H9 (cell line): ENCODE data around the gene TARM1. TPM values are rescaled to one million over a fixed set of nuclear protein-coding genes. Genes with fewer than 3 reads are reported as not detected.

Experiments used
- DNase-seq: peaks from one replicate; pipeline ENCODE4 v3.0.0-alpha.2; 2017
- H2AFZ ChIP-seq: one replicate; pipeline ENCODE4 v1.6.1; 2013; ENCODE audit warnings: mild to moderate bottlenecking, low read length, control low read depth, moderate library complexity
- H2AK5ac ChIP-seq: 2 replicates; pipeline ENCODE4 v1.6.1; 2013; ENCODE audit warnings: low read length, control low read depth, mixed read lengths; ENCODE audit not compliant: insufficient read length
- H2BK120ac ChIP-seq: one replicate; pipeline ENCODE4 v1.6.1; 2013; ENCODE audit warnings: low read depth, mild to moderate bottlenecking, low read length, control low read depth, inconsistent platforms; ENCODE audit not compliant: poor library complexity, severe bottlenecking
- H2BK12ac ChIP-seq: 2 replicates; pipeline ENCODE4 v1.6.1; 2013; ENCODE audit warnings: low read length, control low read depth, mixed read lengths, low read depth; ENCODE audit not compliant: insufficient read length
- H2BK15ac ChIP-seq: 2 replicates; pipeline ENCODE4 v1.6.1; 2013; ENCODE audit warnings: low read depth, low read length, control low read depth
- H2BK20ac ChIP-seq: one replicate; pipeline ENCODE4 v1.6.1; 2013; ENCODE audit warnings: low read depth, mild to moderate bottlenecking, low read length, control low read depth, inconsistent platforms; ENCODE audit not compliant: poor library complexity, severe bottlenecking
- H2BK5ac ChIP-seq: 2 replicates; pipeline ENCODE4 v1.6.1; 2013; ENCODE audit warnings: low read length, control low read depth, mixed read lengths; ENCODE audit not compliant: insufficient read length
- H3K14ac ChIP-seq: 2 replicates; pipeline ENCODE4 v1.6.1; 2013; ENCODE audit warnings: low read length, control low read depth; ENCODE audit not compliant: insufficient read depth
- H3K18ac ChIP-seq: 2 replicates; pipeline ENCODE4 v1.6.1; 2013; ENCODE audit warnings: low read depth, mild to moderate bottlenecking, mixed read lengths, low read length, control low read depth; ENCODE audit not compliant: insufficient read length
- H3K23ac ChIP-seq: 2 replicates; pipeline ENCODE4 v1.6.1; 2013; ENCODE audit warnings: low read length, control low read depth, mixed read lengths, low read depth; ENCODE audit not compliant: insufficient read length
- H3K23me2 ChIP-seq: 2 replicates; pipeline ENCODE4 v1.6.1; 2013; ENCODE audit warnings: low read depth, mild to moderate bottlenecking, mixed read lengths, low read length, control low read depth; ENCODE audit not compliant: insufficient read length, poor library complexity, severe bottlenecking
- H3K27ac ChIP-seq: 2 replicates; pipeline ENCODE4 v1.5.1; 2013; ENCODE audit warnings: low read length, control low read depth, mixed read lengths, low read depth; ENCODE audit not compliant: insufficient read length
- H3K27me3 ChIP-seq: 2 replicates; pipeline ENCODE4 v1.6.1; 2013; ENCODE audit warnings: low read length, control low read depth, inconsistent platforms; ENCODE audit not compliant: insufficient read depth
- H3K4ac ChIP-seq: 2 replicates; pipeline ENCODE4 v1.6.1; 2013; ENCODE audit warnings: low read depth, mild to moderate bottlenecking, control low read depth, inconsistent platforms, low read length, moderate library complexity
- H3K4me1 ChIP-seq: 2 replicates; pipeline ENCODE4 v1.6.1; 2013; ENCODE audit warnings: low read length, control low read depth, inconsistent platforms; ENCODE audit not compliant: insufficient read depth
- H3K4me2 ChIP-seq: 2 replicates; pipeline ENCODE4 v1.6.1; 2013; ENCODE audit warnings: low read length, control low read depth, mixed read lengths; ENCODE audit not compliant: insufficient read length, insufficient read depth
- H3K56ac ChIP-seq: 2 replicates; pipeline ENCODE4 v1.6.1; 2013; ENCODE audit warnings: low read depth, mild to moderate bottlenecking, mixed read lengths, low read length, control low read depth; ENCODE audit not compliant: insufficient read length
- H3K79me1 ChIP-seq: 2 replicates; pipeline ENCODE4 v1.6.1; 2013; ENCODE audit warnings: low read depth, mild to moderate bottlenecking, moderate library complexity, low read length, control low read depth, inconsistent platforms; ENCODE audit not compliant: insufficient read depth, poor library complexity, severe bottlenecking
- H3K79me2 ChIP-seq: 2 replicates; pipeline ENCODE4 v1.6.1; 2013; ENCODE audit warnings: low read length, control low read depth, inconsistent platforms; ENCODE audit not compliant: insufficient read depth
- H3K9ac ChIP-seq: 2 replicates; pipeline ENCODE4 v1.6.1; 2013; ENCODE audit warnings: low read length, control low read depth, mixed read lengths; ENCODE audit not compliant: insufficient read length; ENCODE audit errors: extremely low read depth
- H3K9me3 ChIP-seq: one replicate; pipeline ENCODE4 v1.6.1; 2013; ENCODE audit warnings: low read depth, low read length, inconsistent platforms; ENCODE audit not compliant: control insufficient read depth
- H3T11ph ChIP-seq: one replicate; pipeline ENCODE4 v1.6.1; 2013; ENCODE audit warnings: mild to moderate bottlenecking, low read length, control low read depth, inconsistent platforms
- H4K20me1 ChIP-seq: one replicate; pipeline ENCODE4 v1.6.1; 2013; ENCODE audit not compliant: control insufficient read depth, insufficient read length, insufficient read depth
- H4K5ac ChIP-seq: 2 replicates; pipeline ENCODE4 v1.6.1; 2013; ENCODE audit warnings: low read depth, mild to moderate bottlenecking, mixed read lengths, low read length, control low read depth; ENCODE audit not compliant: insufficient read length
- H4K8ac ChIP-seq: replicated peaks from 2 replicates; pipeline ENCODE4 v1.6.1; 2013; ENCODE audit warnings: low read length, control low read depth, mixed read lengths, low read depth; ENCODE audit not compliant: insufficient read length
- H4K91ac ChIP-seq: 2 replicates; pipeline ENCODE4 v1.6.1; 2013; ENCODE audit warnings: low read depth, mild to moderate bottlenecking, moderate library complexity, mixed read lengths, low read length, control low read depth; ENCODE audit not compliant: insufficient read length
- H3K27ac Mint-ChIP-seq, 3 experiments: 2 replicates in 2 of 3; 3 replicates in 1 of 3; pipeline ENCODE4 v1.8.0; 2020 to 2021; ENCODE audit warnings: mixed read lengths in 3 of 3, mild to moderate bottlenecking in 1 of 3, moderate library complexity in 1 of 3
- H3K27me3 Mint-ChIP-seq: 2 replicates; pipeline ENCODE4 v1.8.0; 2021; ENCODE audit warnings: low read depth, mild to moderate bottlenecking, moderate library complexity, mixed read lengths
- H3K36me3 Mint-ChIP-seq, 3 experiments: 2 replicates in 2 of 3; 3 replicates in 1 of 3; pipeline ENCODE4 v1.8.0; 2020 to 2021; ENCODE audit warnings: low read depth in 3 of 3, mixed read lengths in 3 of 3; ENCODE audit not compliant: insufficient read depth in 1 of 3
- H3K4me1 Mint-ChIP-seq, 2 experiments: 2 replicates each; pipeline ENCODE4 v1.8.0; 2020; ENCODE audit warnings: mixed read lengths in 2 of 2
- H3K4me3 Mint-ChIP-seq, 2 experiments: 2 replicates in 1 of 2; 3 replicates in 1 of 2; pipeline ENCODE4 v1.8.0; 2020 to 2021; ENCODE audit warnings: mild to moderate bottlenecking in 2 of 2, mixed read lengths in 2 of 2, moderate library complexity in 1 of 2
- H3K9me3 Mint-ChIP-seq, 2 experiments: 2 replicates in 1 of 2; 3 replicates in 1 of 2; pipeline ENCODE4 v1.8.0; 2020; ENCODE audit warnings: mild to moderate bottlenecking in 2 of 2, mixed read lengths in 2 of 2, moderate library complexity in 1 of 2
- WGBS: extraction: QIAGEN DNeasy Blood & Tissue Kit; methylation state at CpG from one replicate; pipeline ENCODE4 v1.1.7; 2013; ENCODE audit warnings: missing lambda C conversion rate, low lambda C conversion rate, mixed read lengths; ENCODE audit not compliant: insufficient read length; ENCODE audit errors: extremely low coverage; 5-methylcytosine and 5-hydroxymethylcytosine counted together
- total RNA-seq: library from RNA; stranded (reverse); gene quantifications from 2 replicates; pipeline ENCODE4 v1.2.1, GENCODE V29; 2021
- TF ChIP-seq, protein P1 (sequence below): fragments of 200-600 bp; sonication (generic); conservative IDR thresholded peaks from 3 replicates; pipeline ENCODE4 v1.8.0; 2021; ENCODE audit warnings: antibody characterized with exemption, mild to moderate bottlenecking

The TARM1 gene
- total RNA-seq, 1 experiment from 2014 or later = not detected

DNA sequence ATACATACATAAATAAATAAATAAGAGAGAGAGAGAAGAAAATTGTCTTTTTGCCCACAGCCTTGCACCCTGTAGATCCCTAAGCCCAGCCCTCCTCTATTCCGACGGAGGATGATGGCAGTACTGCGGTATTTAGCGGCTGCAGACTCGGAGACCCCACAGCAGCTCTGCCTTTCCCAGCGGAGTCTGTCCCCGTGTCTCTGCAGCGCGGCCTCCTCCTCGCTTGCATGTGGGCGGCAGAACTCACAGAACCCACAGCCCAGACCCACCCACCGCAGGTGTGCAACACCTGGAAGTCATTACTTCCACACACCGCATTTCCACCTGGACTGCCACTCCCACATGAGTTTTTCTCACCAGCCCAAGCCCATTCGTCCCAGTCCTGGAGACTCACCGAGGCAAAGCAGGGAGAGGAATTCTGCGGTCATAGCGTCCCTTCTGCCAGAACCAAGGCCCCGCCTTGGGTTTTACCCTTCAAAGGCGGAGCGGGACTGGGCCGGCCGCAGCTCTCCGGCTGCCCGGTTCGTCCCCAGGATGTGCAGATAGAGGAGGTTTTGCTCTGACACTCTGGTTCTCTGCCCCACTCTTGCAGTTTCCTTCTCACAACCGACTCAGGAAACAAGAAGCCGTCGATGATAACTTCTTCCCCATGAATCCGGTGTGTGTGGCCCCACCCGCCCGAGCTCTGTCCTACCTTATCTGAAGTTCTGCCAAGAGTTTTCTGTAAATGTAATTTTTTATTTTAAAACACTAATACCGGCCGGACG lies 17.6 kb downstream of the TARM1 start, which contains the start of gene VSTM1:
TSS of gene VSTM1 (minus strand) at position 548 of the 767 bp plus-strand sequence. CDS start at position 428, 120 bp downstream.
- Histone ChIP-seq H4K91ac (no peak within 1 kb of the TSS), H3K4ac (no peak within 1 kb of the TSS), H3K27ac (no peak within 1 kb of the TSS), H3K27me3 (no peaks in the 10 kb centered on the region), H3K23me2 (no peaks in the 10 kb centered on the region), H3K23ac (no peak within 1 kb of the TSS), H4K20me1 (no peaks in the 10 kb centered on the region), H4K8ac (no peak within 1 kb of the TSS), H3K79me1 (no peaks in the 10 kb centered on the region), H3K79me2 (no peaks in the 10 kb centered on the region), H2BK120ac (no peak within 1 kb of the TSS), H3K4me1 (no peaks in the 10 kb centered on the region; the same call in 1 of the 2 replicates), H2BK12ac (no peak within 1 kb of the TSS), H2BK15ac (no peak within 1 kb of the TSS), H4K5ac (no peak within 1 kb of the TSS), H3K9ac (no peak within 1 kb of the TSS), H3T11ph (no peak within 1 kb of the TSS), H3K18ac (no peak within 1 kb of the TSS), H2AK5ac (no peak within 1 kb of the TSS), H3K4me2 (no peak within 1 kb of the TSS), H2BK5ac (no peak within 1 kb of the TSS), H3K9me3 (no peaks in the 10 kb centered on the region), H3K14ac (no peak within 1 kb of the TSS), H3K56ac (no peak within 1 kb of the TSS), H2AFZ (no peak within 1 kb of the TSS), H2BK20ac (no peak within 1 kb of the TSS)
- TF ChIP-seq, protein P1, sequence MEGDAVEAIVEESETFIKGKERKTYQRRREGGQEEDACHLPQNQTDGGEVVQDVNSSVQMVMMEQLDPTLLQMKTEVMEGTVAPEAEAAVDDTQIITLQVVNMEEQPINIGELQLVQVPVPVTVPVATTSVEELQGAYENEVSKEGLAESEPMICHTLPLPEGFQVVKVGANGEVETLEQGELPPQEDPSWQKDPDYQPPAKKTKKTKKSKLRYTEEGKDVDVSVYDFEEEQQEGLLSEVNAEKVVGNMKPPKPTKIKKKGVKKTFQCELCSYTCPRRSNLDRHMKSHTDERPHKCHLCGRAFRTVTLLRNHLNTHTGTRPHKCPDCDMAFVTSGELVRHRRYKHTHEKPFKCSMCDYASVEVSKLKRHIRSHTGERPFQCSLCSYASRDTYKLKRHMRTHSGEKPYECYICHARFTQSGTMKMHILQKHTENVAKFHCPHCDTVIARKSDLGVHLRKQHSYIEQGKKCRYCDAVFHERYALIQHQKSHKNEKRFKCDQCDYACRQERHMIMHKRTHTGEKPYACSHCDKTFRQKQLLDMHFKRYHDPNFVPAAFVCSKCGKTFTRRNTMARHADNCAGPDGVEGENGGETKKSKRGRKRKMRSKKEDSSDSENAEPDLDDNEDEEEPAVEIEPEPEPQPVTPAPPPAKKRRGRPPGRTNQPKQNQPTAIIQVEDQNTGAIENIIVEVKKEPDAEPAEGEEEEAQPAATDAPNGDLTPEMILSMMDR = no peak
- H3K27ac Mint-ChIP-seq = no peak within 1 kb of the TSS; a peak in 1 of 7 replicates
- no CpG with 5 or more reads among the region's 34 CpGs for WGBS
- H3K4me3 Mint-ChIP-seq = no peak within 1 kb of the TSS
- peaks cover 2% of the 10 kb centered on the region; the same call in 1 of the 2 replicates for H3K27me3 Mint-ChIP-seq
- H3K4me1 Mint-ChIP-seq = peaks cover 2 to 6% of the 10 kb centered on the region in 2 experiments; a peak in 3 of 4 replicates
- no peaks in the 10 kb centered on the region for H3K36me3 Mint-ChIP-seq
- no peak for DNase-seq
- H3K9me3 Mint-ChIP-seq = no peaks in the 10 kb centered on the region; a peak in 1 of 5 replicates
